ENCODE data around the gene OVCA2. TPM values are rescaled to one million over a fixed set of nuclear protein-coding genes. Genes with fewer than 3 reads are reported as not detected.

The OVCA2 gene
- total RNA-seq, 3 donors from 2014 or later, result 24.3 to 35.4 (median 32.5) TPM

DNA sequence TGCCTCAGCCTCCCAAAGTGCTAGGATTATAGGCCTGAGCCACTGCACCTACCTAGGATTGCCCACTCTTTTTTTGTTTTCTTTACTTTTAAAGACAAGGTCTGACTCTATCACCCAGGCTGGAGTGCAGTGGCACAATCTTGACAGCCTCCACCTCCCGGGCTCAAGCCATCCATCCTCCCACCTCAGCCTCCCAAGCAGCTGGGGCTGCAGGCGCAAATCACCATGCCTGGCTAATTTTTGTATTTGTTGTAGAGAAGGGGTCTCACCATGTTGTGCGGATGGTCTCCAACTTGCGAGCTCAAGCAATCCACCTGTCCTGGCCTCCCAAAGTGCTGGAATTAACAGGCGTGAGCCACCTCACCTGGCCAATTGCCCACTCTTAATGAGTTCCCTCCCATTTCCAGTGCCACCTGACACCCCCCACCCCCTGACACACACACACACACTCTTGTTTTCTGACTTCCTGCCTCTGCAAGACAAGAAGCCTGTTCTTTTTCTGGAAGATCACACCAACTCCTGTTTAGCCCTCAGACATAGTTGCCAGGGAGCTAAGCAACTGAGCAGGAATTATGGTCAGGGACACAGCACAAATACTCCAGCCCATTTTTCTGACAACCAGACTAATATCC, 2.6 kb downstream of the OVCA2 start:
- TF ChIP-seq, protein P1, sequence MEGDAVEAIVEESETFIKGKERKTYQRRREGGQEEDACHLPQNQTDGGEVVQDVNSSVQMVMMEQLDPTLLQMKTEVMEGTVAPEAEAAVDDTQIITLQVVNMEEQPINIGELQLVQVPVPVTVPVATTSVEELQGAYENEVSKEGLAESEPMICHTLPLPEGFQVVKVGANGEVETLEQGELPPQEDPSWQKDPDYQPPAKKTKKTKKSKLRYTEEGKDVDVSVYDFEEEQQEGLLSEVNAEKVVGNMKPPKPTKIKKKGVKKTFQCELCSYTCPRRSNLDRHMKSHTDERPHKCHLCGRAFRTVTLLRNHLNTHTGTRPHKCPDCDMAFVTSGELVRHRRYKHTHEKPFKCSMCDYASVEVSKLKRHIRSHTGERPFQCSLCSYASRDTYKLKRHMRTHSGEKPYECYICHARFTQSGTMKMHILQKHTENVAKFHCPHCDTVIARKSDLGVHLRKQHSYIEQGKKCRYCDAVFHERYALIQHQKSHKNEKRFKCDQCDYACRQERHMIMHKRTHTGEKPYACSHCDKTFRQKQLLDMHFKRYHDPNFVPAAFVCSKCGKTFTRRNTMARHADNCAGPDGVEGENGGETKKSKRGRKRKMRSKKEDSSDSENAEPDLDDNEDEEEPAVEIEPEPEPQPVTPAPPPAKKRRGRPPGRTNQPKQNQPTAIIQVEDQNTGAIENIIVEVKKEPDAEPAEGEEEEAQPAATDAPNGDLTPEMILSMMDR (IDR thresholded peaks at IDR 0.05), result no peak
- TF ChIP-seq POLR2AphosphoS5 (IDR thresholded peaks at IDR 0.05) (no peak), POLR2A (IDR thresholded peaks at IDR 0.05) (no peak)
- Histone ChIP-seq H3K9me3 (no peaks in the 10 kb centered on the region), H3K27me3 (no peaks in the 10 kb centered on the region), H3K27ac (peak overlapping the region; percentile 23 to 95), H3K4me3 (no peak overlapping the region), H3K4me1 (peaks cover 5 to 6% of the 10 kb centered on the region in 2 donors), H3K36me3 (no peaks in the 10 kb centered on the region)
- no peak for DNase-seq (ENCODE audit: low spot score in 2 of 2)
- intact Hi-C loops (cut with DNase I; ENCODE audit: low total_unique reads), result no loop called here

DNA sequence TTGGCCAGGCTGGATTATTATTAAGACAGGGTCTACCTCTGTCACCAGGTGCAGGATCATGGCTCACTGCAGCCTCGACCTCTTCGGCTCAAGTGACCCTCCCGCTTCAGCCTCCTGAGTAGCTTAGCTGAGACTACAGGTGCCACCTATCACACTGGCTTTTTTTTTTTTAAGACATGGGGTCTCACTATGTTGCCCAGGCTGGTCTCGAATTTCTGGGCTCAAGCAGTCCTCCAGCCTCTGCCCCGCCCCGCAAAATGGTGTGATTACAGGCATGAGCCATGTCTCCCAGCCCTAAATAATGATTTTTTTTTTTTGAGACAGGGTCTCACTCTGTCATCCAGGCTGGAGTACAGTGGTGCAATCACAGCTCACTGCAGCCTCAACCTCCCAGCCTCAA, 5.8 kb downstream of the OVCA2 start:
- Histone ChIP-seq H3K36me3 (no peaks in the 10 kb centered on the region), H3K4me1 (peaks cover 5 to 11% of the 10 kb centered on the region in 2 donors), H3K4me3 (no peak overlapping the region), H3K27me3 (no peaks in the 10 kb centered on the region), H3K27ac (no peak overlapping the region), H3K9me3 (no peaks in the 10 kb centered on the region)
- TF ChIP-seq POLR2A (IDR thresholded peaks at IDR 0.05) (no peak), POLR2AphosphoS5 (IDR thresholded peaks at IDR 0.05) (no peak)
- intact Hi-C loops (cut with DNase I; ENCODE audit: low total_unique reads), result no loop called here
- DNase-seq (ENCODE audit: low spot score in 2 of 2), result no peak

DNA sequence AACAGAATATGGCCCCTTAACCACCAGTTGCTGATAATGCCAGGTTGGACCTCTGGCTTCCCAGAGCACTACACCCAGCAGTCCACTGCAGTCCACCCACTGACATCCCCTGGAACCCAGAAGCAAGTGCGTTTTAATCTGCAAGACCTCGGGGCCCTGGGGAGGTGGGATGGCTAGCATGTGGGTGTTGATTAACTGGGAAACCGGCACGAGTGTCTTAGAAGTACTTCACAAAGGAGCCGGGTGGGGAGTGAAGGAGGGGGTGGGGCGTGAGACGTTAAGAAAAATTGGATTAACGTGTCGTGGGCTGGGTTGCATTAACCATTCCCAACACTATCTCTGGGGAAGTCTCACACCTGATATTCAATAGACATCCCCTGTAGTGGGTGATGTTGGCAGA, 7.0 kb downstream of the OVCA2 start:
- Histone ChIP-seq H3K27me3 (no peaks in the 10 kb centered on the region), H3K27ac (peak overlapping the region in 1 of 2 donors; percentile 84)
- intact Hi-C loops (cut with DNase I; ENCODE audit: low total_unique reads), result no loop called here

DNA sequence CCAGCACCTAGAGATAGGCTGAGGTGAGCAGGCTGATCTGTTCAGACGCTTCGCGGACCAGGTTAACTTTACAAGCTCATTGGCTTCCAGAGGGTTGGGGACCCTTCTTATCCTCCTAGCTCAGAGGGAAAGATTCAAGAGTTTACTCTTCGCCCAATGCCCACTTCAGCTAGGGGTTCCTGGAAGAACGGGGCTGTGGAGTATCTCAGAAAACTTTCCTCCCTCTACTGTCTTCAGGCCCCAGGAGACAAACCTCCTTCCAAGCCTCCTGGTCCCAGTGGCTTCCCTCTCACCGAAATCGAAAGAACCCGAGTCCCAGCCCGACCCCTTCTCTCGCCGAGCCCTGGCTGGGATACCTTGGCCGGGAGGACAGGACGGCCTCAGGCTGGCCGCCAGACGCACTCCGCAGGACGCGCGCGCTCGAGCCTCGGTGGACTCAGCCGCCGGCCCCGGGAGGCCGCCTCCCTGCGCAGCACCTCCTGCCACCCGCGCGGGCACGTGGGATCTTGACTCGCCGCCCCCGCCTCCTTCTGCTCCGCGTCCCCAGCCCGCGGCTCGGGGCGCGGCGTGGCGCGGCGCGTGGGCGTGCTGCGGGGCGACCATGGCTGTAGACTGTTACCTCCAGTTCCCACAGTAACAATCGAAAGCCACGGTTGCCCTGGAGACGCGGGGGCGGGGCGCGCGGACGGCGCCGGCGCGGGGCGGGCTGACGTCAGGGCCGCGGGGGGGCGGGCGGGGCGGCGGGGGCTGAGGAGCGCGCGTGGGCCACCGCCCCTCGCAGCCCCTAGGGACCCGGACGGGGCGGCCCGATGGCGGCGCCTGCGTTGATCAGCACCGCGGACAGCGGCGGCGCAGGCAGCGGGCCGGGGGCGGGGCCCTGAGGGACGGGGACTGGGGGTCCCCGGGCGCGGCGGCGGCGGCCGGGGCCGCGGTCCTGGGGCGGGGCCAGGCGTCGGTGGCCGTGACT, 7.8 kb downstream of the OVCA2 start:
- Histone ChIP-seq H3K9me3 (no peaks in the 10 kb centered on the region), H3K4me3 (peak overlapping the region; percentile 66 to 99 (median 71)), H3K36me3 (no peaks in the 10 kb centered on the region), H3K27ac (peak overlapping the region; percentile 65 to 84), H3K27me3 (no peaks in the 10 kb centered on the region), H3K4me1 (peaks cover 7 to 11% of the 10 kb centered on the region in 2 donors)
- intact Hi-C loops (cut with DNase I; ENCODE audit: low total_unique reads), result no loop called here
- TF ChIP-seq, protein P1 (IDR thresholded peaks at IDR 0.05), result no peak
- TF ChIP-seq POLR2AphosphoS5 (IDR thresholded peaks at IDR 0.05), result peak; percentile 43 to 66 (median 62)
- DNase-seq (ENCODE audit: low spot score in 2 of 2), result peak; percentile 84

More for the DNA sequence above, 7.0 kb downstream of the OVCA2 start:
- peak overlapping the region in 2 of 3 donors; percentile 71 to 99 for H3K4me3 ChIP-seq
- H3K4me1 ChIP-seq, result peaks cover 5 to 7% of the 10 kb centered on the region in 2 donors
- H3K9me3 ChIP-seq, result no peaks in the 10 kb centered on the region
- H3K36me3 ChIP-seq, result no peaks in the 10 kb centered on the region
- DNase-seq (ENCODE audit: low spot score in 2 of 2), result no peak
- TF ChIP-seq POLR2AphosphoS5 (IDR thresholded peaks at IDR 0.05) (no peak), POLR2A (IDR thresholded peaks at IDR 0.05) (no peak)
- TF ChIP-seq, protein P1 (IDR thresholded peaks at IDR 0.05), result no peak

DNA sequence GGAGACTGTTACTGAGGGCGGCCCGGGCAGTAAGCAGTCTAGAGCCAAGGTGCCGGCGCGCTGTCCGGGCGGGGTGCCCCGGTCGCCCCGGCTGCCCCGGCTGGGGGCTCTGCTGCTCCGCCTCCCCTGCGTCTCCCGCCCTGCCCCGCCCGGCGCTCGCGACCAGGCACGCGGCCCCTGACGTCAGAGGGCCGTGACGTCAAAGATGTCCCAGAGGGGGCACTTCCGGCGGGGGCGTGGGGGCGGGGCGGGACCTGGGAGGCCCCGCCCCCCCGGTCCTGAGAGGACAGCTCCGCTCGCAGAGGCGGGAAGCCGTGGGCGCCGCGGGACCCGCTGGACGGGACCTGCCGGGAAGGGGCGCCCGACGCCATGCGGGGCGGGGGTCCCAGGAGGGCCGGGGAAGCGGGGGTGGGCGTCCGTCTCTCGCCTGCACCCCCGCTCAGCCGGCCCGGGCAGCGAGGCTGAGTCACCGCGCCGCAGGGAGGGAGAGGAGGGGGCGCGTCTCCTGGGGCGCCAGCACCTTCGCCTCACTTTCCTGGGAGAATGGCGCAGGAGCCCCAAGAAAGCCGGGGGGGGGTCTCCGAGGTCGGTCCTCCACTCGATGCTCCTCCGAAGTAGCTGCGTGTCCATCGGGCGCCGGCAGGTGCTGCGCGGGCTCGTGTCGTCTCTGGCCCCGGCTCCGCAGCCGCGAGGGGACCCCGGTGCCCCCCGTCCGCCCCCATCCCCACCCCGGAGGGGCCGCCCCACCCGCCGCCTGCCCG, 8.7 kb downstream of the OVCA2 start:
- peak overlapping the region; percentile 43 to 84 for H3K27ac ChIP-seq
- peaks cover 7 to 11% of the 10 kb centered on the region in 2 donors for H3K4me1 ChIP-seq

More for the DNA sequence above, 8.7 kb downstream of the OVCA2 start:
- intact Hi-C loops (cut with DNase I; ENCODE audit: low total_unique reads), result no loop called here
- Histone ChIP-seq H3K4me3 (peak overlapping the region; percentile 51 to 99 (median 71)), H3K36me3 (no peaks in the 10 kb centered on the region), H3K9me3 (no peaks in the 10 kb centered on the region), H3K27me3 (no peaks in the 10 kb centered on the region)
- TF ChIP-seq POLR2A (IDR thresholded peaks at IDR 0.05), result no peak
- TF ChIP-seq, protein P1 (IDR thresholded peaks at IDR 0.05), result no peak
- no peak for TF ChIP-seq POLR2AphosphoS5 (IDR thresholded peaks at IDR 0.05)
- DNase-seq (ENCODE audit: low spot score in 2 of 2), result peak in 1 of 2 donors; percentile 62
